ENCODE data around the gene TNFAIP8.

TNFAIP8 gene

GRCh38 chr5:119333421-119333851 is 22.4 kb upstream of the TNFAIP8 start:
- Histone ChIP-seq H3K27me3 (ENCODE audit: insufficient read depth, low read length) (no peaks in the 10 kb centered on the region), H3K9me3 (ENCODE audit: low read length) (no peaks in the 10 kb centered on the region), H3K4me1 (ENCODE audit: insufficient read depth, low read length) (peaks cover 2% of the 10 kb centered on the region), H3K36me3 (ENCODE audit: insufficient read depth, low read length) (no peaks in the 10 kb centered on the region), H3K4me3 (ENCODE audit: low read length) (no peak overlapping the region), H2AFZ (ENCODE audit: low read depth, low read length) (no peak overlapping the region)

- Histone ChIP-seq H3K27me3 (ENCODE audit: insufficient read depth, low read length) (no peaks in the 10 kb centered on the region), H3K36me3 (ENCODE audit: insufficient read depth, low read length) (no peaks in the 10 kb centered on the region), H3K4me3 (ENCODE audit: low read length) (no peak overlapping the region), H3K9me3 (ENCODE audit: low read length) (no peaks in the 10 kb centered on the region), H2AFZ (ENCODE audit: low read depth, low read length) (no peak overlapping the region), H3K4me1 (ENCODE audit: insufficient read depth, low read length) (no peaks in the 10 kb centered on the region)
Observed at GRCh38 chr5:119335261-119335677, 20.6 kb upstream of the TNFAIP8 start.

- no peaks in the 10 kb centered on the region for H3K4me1 ChIP-seq (ENCODE audit: insufficient read depth, low read length)
- no peaks in the 10 kb centered on the region for H3K9me3 ChIP-seq (ENCODE audit: low read length)
- H2AFZ ChIP-seq (ENCODE audit: low read depth, low read length) = no peak overlapping the region
- no peaks in the 10 kb centered on the region for H3K36me3 ChIP-seq (ENCODE audit: insufficient read depth, low read length)
- H3K4me3 ChIP-seq (ENCODE audit: low read length) = no peak overlapping the region
- no peaks in the 10 kb centered on the region for H3K27me3 ChIP-seq (ENCODE audit: insufficient read depth, low read length)
Observed at GRCh38 chr5:119336262-119336661, 19.6 kb upstream of the TNFAIP8 start.

- no peaks in the 10 kb centered on the region for H3K36me3 ChIP-seq (ENCODE audit: insufficient read depth, low read length)
Observed at GRCh38 chr5:119336845-119337580, 18.8 kb upstream of the TNFAIP8 start.

GRCh38 chr5:119338326-119338946 is 17.4 kb upstream of the TNFAIP8 start:
- no peaks in the 10 kb centered on the region for H3K27me3 ChIP-seq (ENCODE audit: insufficient read depth, low read length)
- no peaks in the 10 kb centered on the region for H3K4me1 ChIP-seq (ENCODE audit: insufficient read depth, low read length)
- no peak overlapping the region for H3K4me3 ChIP-seq (ENCODE audit: low read length)
- H3K36me3 ChIP-seq (ENCODE audit: insufficient read depth, low read length) = no peaks in the 10 kb centered on the region
- H2AFZ ChIP-seq (ENCODE audit: low read depth, low read length) = no peak overlapping the region
- H3K9me3 ChIP-seq (ENCODE audit: low read length) = no peaks in the 10 kb centered on the region

More at GRCh38 chr5:119336845-119337580, 18.8 kb upstream of the TNFAIP8 start:
- H3K4me3 ChIP-seq (ENCODE audit: low read length) = no peak overlapping the region
- no peaks in the 10 kb centered on the region for H3K27me3 ChIP-seq (ENCODE audit: insufficient read depth, low read length)
- H3K9me3 ChIP-seq (ENCODE audit: low read length) = no peaks in the 10 kb centered on the region
- no peaks in the 10 kb centered on the region for H3K4me1 ChIP-seq (ENCODE audit: insufficient read depth, low read length)
- H2AFZ ChIP-seq (ENCODE audit: low read depth, low read length) = no peak overlapping the region

GRCh38 chr5:119339344-119339743 is 16.5 kb upstream of the TNFAIP8 start:
- H3K36me3 ChIP-seq (ENCODE audit: insufficient read depth, low read length) = no peaks in the 10 kb centered on the region
- no peaks in the 10 kb centered on the region for H3K4me1 ChIP-seq (ENCODE audit: insufficient read depth, low read length)
- no peaks in the 10 kb centered on the region for H3K9me3 ChIP-seq (ENCODE audit: low read length)
- H2AFZ ChIP-seq (ENCODE audit: low read depth, low read length) = no peak overlapping the region
- H3K27me3 ChIP-seq (ENCODE audit: insufficient read depth, low read length) = no peaks in the 10 kb centered on the region
- no peak overlapping the region for H3K4me3 ChIP-seq (ENCODE audit: low read length)

GRCh38 chr5:119339965-119340364 is 15.9 kb upstream of the TNFAIP8 start:
- H3K27me3 ChIP-seq (ENCODE audit: insufficient read depth, low read length) = no peaks in the 10 kb centered on the region
- H3K9me3 ChIP-seq (ENCODE audit: low read length) = no peaks in the 10 kb centered on the region
- no peaks in the 10 kb centered on the region for H3K4me1 ChIP-seq (ENCODE audit: insufficient read depth, low read length)
- H3K36me3 ChIP-seq (ENCODE audit: insufficient read depth, low read length) = no peaks in the 10 kb centered on the region
- H2AFZ ChIP-seq (ENCODE audit: low read depth, low read length) = no peak overlapping the region
- no peak overlapping the region for H3K4me3 ChIP-seq (ENCODE audit: low read length)

- Histone ChIP-seq H3K4me3 (ENCODE audit: low read length) (no peak overlapping the region), H3K36me3 (ENCODE audit: insufficient read depth, low read length) (no peaks in the 10 kb centered on the region)
Observed at GRCh38 chr5:119340597-119341218, 15.1 kb upstream of the TNFAIP8 start.

GRCh38 chr5:119341452-119342349 is 14.1 kb upstream of the TNFAIP8 start:
- Histone ChIP-seq H2AFZ (ENCODE audit: low read depth, low read length) (no peak overlapping the region), H3K9me3 (ENCODE audit: low read length) (no peaks in the 10 kb centered on the region), H3K4me3 (ENCODE audit: low read length) (no peak overlapping the region), H3K36me3 (ENCODE audit: insufficient read depth, low read length) (no peaks in the 10 kb centered on the region), H3K4me1 (ENCODE audit: insufficient read depth, low read length) (no peaks in the 10 kb centered on the region), H3K27me3 (ENCODE audit: insufficient read depth, low read length) (no peaks in the 10 kb centered on the region)

More at GRCh38 chr5:119340597-119341218, 15.1 kb upstream of the TNFAIP8 start:
- H3K27me3 ChIP-seq (ENCODE audit: insufficient read depth, low read length) = no peaks in the 10 kb centered on the region
- H3K9me3 ChIP-seq (ENCODE audit: low read length) = no peaks in the 10 kb centered on the region
- no peak overlapping the region for H2AFZ ChIP-seq (ENCODE audit: low read depth, low read length)
- no peaks in the 10 kb centered on the region for H3K4me1 ChIP-seq (ENCODE audit: insufficient read depth, low read length)

GRCh38 chr5:119342406-119342805 is 13.4 kb upstream of the TNFAIP8 start:
- Histone ChIP-seq H3K36me3 (ENCODE audit: insufficient read depth, low read length) (no peaks in the 10 kb centered on the region), H3K4me3 (ENCODE audit: low read length) (no peak overlapping the region), H3K4me1 (ENCODE audit: insufficient read depth, low read length) (peaks cover under 1% of the 10 kb centered on the region), H3K27me3 (ENCODE audit: insufficient read depth, low read length) (no peaks in the 10 kb centered on the region), H2AFZ (ENCODE audit: low read depth, low read length) (no peak overlapping the region), H3K9me3 (ENCODE audit: low read length) (no peaks in the 10 kb centered on the region)

GRCh38 chr5:119343052-119343451 is 12.8 kb upstream of the TNFAIP8 start:
- Histone ChIP-seq H3K9me3 (ENCODE audit: low read length) (no peaks in the 10 kb centered on the region), H2AFZ (ENCODE audit: low read depth, low read length) (no peak overlapping the region), H3K36me3 (ENCODE audit: insufficient read depth, low read length) (no peaks in the 10 kb centered on the region), H3K4me1 (ENCODE audit: insufficient read depth, low read length) (peaks cover 6% of the 10 kb centered on the region), H3K27me3 (ENCODE audit: insufficient read depth, low read length) (no peaks in the 10 kb centered on the region), H3K4me3 (ENCODE audit: low read length) (no peak overlapping the region)

GRCh38 chr5:119343766-119344165 is 12.1 kb upstream of the TNFAIP8 start:
- H3K4me1 ChIP-seq (ENCODE audit: insufficient read depth, low read length) = peaks cover 6% of the 10 kb centered on the region
- H3K36me3 ChIP-seq (ENCODE audit: insufficient read depth, low read length) = no peaks in the 10 kb centered on the region
- H3K9me3 ChIP-seq (ENCODE audit: low read length) = no peaks in the 10 kb centered on the region
- H3K27me3 ChIP-seq (ENCODE audit: insufficient read depth, low read length) = no peaks in the 10 kb centered on the region
- no peak overlapping the region for H2AFZ ChIP-seq (ENCODE audit: low read depth, low read length)
- H3K4me3 ChIP-seq (ENCODE audit: low read length) = no peak overlapping the region
